HG03135 (cell line): ENCODE measurements around the gene RHOBTB3.

Experiments used
- ATAC-seq: cut with Tn5 transposase; IDR thresholded peaks from one replicate; pipeline ENCODE4 v1.9.1; 2021; ENCODE audit warnings: mild to moderate bottlenecking, moderate library complexity; ENCODE audit not compliant: unreplicated experiment

The RHOBTB3 gene

GRCh38 chr5:95838001-95838520, 106.9 kb downstream of the RHOBTB3 start:
- ATAC-seq = no peak

DNA sequence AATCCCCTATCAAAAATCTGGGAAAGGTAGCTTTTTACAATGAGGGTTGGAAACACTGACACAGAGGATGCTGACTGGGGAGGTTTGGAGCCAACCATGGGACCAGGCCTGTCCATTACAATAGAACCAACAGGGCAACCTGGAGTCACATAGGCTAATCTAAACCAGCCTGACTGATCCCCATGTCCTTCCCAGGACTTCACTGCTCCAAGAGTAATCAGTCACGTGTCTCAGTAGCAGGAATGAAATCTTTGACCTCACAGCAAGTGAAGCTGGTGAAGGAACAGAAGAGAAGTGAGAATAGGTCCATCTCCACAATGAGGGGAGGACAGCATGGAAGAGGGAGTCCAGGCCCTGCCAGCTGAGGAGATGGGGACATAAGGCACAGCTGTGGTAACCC, 107.4 kb downstream of the RHOBTB3 start:
- ATAC-seq = no peak

- ATAC-seq = no peak
Measured at GRCh38 chr5:95839658-95840057, 108.5 kb downstream of the RHOBTB3 start.

DNA sequence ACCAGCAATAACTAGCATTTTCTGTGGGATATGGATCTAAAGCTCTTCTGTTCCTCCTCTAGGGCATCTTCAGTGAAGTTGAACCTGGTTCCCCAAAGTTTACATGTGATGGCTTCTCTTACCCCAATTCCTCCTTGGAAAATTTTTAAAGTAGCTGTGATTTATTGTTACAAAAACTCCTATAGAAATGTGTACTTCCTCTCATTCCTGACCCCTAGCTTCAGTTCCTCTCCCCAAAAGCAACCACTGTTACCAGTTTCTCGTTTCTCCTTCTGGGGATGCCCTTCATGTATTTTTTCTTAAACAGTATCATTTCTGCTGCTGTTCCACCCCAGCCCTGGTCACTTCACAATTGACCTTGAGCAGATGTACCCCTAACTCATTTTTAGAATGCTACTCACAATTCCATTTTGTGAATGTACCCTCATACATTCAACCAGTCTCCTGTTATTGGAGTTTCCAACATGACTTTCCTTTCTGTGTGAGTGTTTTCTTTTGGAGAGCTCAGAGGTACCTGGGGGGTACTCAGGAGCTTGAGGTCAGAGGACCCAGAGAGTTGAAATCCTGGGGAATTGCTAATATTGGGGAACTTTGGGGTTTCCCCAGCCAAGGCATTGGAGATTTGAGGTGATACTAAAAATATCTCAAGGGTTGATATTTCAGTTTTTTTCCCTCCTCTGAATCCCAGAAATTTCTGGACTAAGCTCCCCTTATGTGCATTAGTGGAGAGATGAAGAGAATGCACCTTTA, 110.0 kb downstream of the RHOBTB3 start:
- no peak for ATAC-seq

- no peak for ATAC-seq
Measured at GRCh38 chr5:95841914-95842812, 111.0 kb downstream of the RHOBTB3 start.

GRCh38 chr5:95842854-95843544, 111.9 kb downstream of the RHOBTB3 start:
- peak; percentile 76 for ATAC-seq

DNA sequence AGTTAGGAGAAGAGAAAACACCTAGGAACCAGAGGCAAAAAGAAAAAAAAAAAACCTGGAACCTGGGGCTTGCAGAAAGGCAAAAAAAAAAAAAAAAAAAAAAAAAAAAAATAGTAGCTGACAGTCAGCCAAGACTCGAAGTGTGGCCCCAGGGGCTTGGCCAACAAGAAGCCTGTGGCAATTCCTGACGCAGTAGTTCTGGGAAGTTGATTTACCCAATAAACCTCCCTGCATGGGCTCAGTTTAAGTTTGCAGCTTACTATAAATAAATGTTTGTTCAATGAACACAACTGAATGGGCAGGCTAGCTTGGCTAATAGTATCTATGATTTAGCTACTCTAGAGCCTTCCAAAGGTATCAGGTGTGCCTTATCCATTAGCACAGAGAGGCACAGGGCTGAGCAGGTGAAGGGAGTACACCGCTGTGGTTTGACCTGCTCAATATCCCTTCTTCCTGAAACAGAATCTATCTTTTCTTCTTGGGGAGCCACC, 112.6 kb downstream of the RHOBTB3 start:
- no peak for ATAC-seq

DNA sequence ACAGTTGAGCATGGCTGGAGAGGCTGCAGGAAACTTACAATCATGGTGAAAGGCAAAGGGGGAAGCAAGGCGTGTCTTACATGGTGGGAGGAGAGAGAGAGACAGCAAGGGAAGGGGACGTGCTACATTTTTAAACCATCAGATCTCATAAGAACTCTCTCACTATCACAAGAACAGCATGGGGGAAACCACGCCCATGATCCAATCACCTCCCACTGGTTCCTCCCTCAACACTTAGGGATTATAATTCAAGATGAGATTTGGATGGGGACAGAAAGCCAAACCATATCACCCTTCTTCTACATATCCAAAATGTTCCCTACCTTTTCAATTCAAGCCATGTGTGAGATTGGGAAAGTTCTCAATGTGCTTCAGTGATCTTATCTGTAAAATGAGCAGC, 114.3 kb downstream of the RHOBTB3 start:
- ATAC-seq = no peak
